ENCODE data around the gene ASAP3. TPM values are rescaled to one million over a fixed set of nuclear protein-coding genes. Genes with fewer than 3 reads are reported as not detected.
"Not testable (repeated sequence)": the region's sequence is repeated elsewhere in the genome, so short reads cannot be mapped to it uniquely, and the experiment has no call there.

ASAP3 gene
- total RNA-seq, 4 donors from 2014 or later, result 17.6 to 39.0 (median 30.5) TPM

- Histone ChIP-seq H3K27ac (no peak overlapping the region), H3K4me3 (no peak overlapping the region), H3K27me3 (no peaks in the 10 kb centered on the region), H3K9me3 (no peaks in the 10 kb centered on the region), H3K36me3 (peaks cover 0 to under 1% (median 0%) of the 10 kb centered on the region in 3 donors), H3K4me1 (peaks cover 0 to 20% (median 0%) of the 10 kb centered on the region in 3 donors)
- WGBS, 2 donors, result 26 to 61% methylated on average over 6 of the region's 6 CpGs
- no peak for DNase-seq
- intact Hi-C loops (cut with DNase I), result no loop called here
- no peak for TF ChIP-seq POLR2A (IDR thresholded peaks at IDR 0.05)
- TF ChIP-seq CTCF (IDR thresholded peaks at IDR 0.05), result no peak
Observed at GRCh38 chr1:23502951-23503350, 19.0 kb upstream of the ASAP3 start.

- Histone ChIP-seq H3K36me3 (no peaks in the 10 kb centered on the region), H3K4me3 (no peak overlapping the region), H3K27ac (no peak overlapping the region), H3K9me3 (no peaks in the 10 kb centered on the region), H3K27me3 (no peaks in the 10 kb centered on the region), H3K4me1 (peaks cover 0 to 6% (median 0%) of the 10 kb centered on the region in 3 donors)
- 34 to 49% methylated on average over 2 of the region's 2 CpGs for WGBS, 2 donors
- no peak for TF ChIP-seq CTCF (IDR thresholded peaks at IDR 0.05)
- no peak for TF ChIP-seq POLR2A (IDR thresholded peaks at IDR 0.05)
- intact Hi-C loops (cut with DNase I), result no loop called here
- DNase-seq, result no peak
Observed at GRCh38 chr1:23500466-23500865, 16.5 kb upstream of the ASAP3 start.

DNA sequence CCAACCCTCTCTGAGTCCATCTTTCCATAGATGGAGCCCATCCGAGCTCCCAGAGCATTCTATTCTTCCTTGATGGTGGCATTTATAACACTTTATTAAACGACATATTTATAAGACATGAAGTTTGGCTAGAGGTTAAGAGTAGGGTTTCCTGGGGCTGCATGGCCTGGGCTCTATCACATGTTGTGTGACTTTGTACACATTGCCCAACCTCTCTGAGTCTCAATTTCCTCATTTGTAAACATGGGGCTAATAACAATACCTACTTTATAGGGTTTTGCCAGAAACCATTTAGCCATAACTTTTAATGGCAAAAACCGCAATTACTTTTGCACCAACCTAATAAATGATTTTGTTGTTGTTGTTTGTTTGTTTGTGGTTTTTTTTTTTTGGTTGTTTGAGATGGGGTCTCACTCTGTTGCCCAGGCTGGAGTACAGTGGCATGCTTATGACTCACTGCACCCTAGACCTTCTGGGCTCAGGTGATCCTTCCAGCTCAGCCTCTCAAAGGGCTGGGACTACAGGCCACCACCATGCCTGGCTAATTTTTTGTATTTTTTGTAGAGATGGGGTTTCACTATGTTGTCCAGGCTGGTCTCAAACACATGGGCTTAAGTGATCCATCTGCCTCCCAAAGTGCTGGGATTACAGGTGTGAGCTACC is 13.9 kb upstream of the ASAP3 start:
- Histone ChIP-seq H3K9me3 (no peaks in the 10 kb centered on the region), H3K27ac (no peak overlapping the region), H3K4me1 (peaks cover 0 to 6% (median 0%) of the 10 kb centered on the region in 3 donors), H3K36me3 (no peaks in the 10 kb centered on the region), H3K4me3 (no peak overlapping the region), H3K27me3 (no peaks in the 10 kb centered on the region)
- no peak for TF ChIP-seq CTCF (IDR thresholded peaks at IDR 0.05)
- intact Hi-C loops (cut with DNase I), result no loop called here
- 68 to 72% methylated on average over 3 of the region's 3 CpGs for WGBS, 2 donors
- no peak for DNase-seq

- no peaks in the 10 kb centered on the region for H3K36me3 ChIP-seq
- H3K9me3 ChIP-seq, result no peaks in the 10 kb centered on the region
- no peak overlapping the region for H3K4me3 ChIP-seq
- intact Hi-C loops (cut with DNase I), result no loop called here
- no peak for TF ChIP-seq CTCF (IDR thresholded peaks at IDR 0.05)
- no peak for TF ChIP-seq POLR2A (IDR thresholded peaks at IDR 0.05)
- H3K27ac ChIP-seq, result no peak overlapping the region
- H3K27me3 ChIP-seq, result no peaks in the 10 kb centered on the region
- 54 to 68% methylated on average over 6 to 7 of the region's 7 CpGs for WGBS, 2 donors
- no peak for DNase-seq
- peaks cover 0 to 6% (median 0%) of the 10 kb centered on the region in 3 donors for H3K4me1 ChIP-seq
Observed at GRCh38 chr1:23496490-23497181, 12.7 kb upstream of the ASAP3 start.

- DNase-seq; H3K4me1 ChIP-seq; H3K9me3 ChIP-seq; H3K27me3 ChIP-seq; H3K27ac ChIP-seq; H3K4me3 ChIP-seq; H3K36me3 ChIP-seq; intact Hi-C loops (cut with DNase I): not testable (repeated sequence)
- WGBS, 2 donors, result 63 to 97% methylated on average over 5 to 6 of the region's 6 CpGs
Observed at GRCh38 chr1:23494836-23495235, 10.9 kb upstream of the ASAP3 start.

- not testable (repeated sequence) for H3K36me3 ChIP-seq, DNase-seq, H3K4me3 ChIP-seq, H3K4me1 ChIP-seq, H3K9me3 ChIP-seq, H3K27ac ChIP-seq, H3K27me3 ChIP-seq
- WGBS, 2 donors, result 66 to 85% methylated on average over 5 to 6 of the region's 6 CpGs
- intact Hi-C loops (cut with DNase I), result loop anchor here (2.0 kb wide), 1 partner anchor 48 kb away; no protein-coding TSS in a partner anchor
Observed at GRCh38 chr1:23492776-23493175, 8.8 kb upstream of the ASAP3 start.
